Mucosa of stomach (tissue), 1 donor: ENCODE data around the gene CUEDC2.

Experiments
- H3K27me3 ChIP-seq: one replicate; pipeline ENCODE4 v1.7.0; 2013; ENCODE audit warnings: mild to moderate bottlenecking, low read length; ENCODE audit not compliant: control insufficient read depth, insufficient read depth
- H3K36me3 ChIP-seq: one replicate; pipeline ENCODE4 v1.7.0; 2013; ENCODE audit warnings: low read length; ENCODE audit not compliant: control insufficient read depth, insufficient read depth
- H3K4me1 ChIP-seq: one replicate; pipeline ENCODE4 v1.7.0; 2013; ENCODE audit warnings: mild to moderate bottlenecking, low read length; ENCODE audit not compliant: control insufficient read depth, insufficient read depth
- H3K4me3 ChIP-seq: one replicate; pipeline ENCODE4 v1.7.0; 2013; ENCODE audit warnings: low read length
- H3K9ac ChIP-seq: one replicate; pipeline ENCODE4 v1.7.0; 2013; ENCODE audit warnings: mild to moderate bottlenecking, low read length, moderate library complexity
- H3K9me3 ChIP-seq: one replicate; pipeline ENCODE4 v1.7.0; 2013; ENCODE audit warnings: mild to moderate bottlenecking, low read length, moderate library complexity; ENCODE audit not compliant: control insufficient read depth
- donor health status: Pancreatic carcinoma.

Gene CUEDC2

GRCh38 chr10:102420714-102421506, 11.5 kb downstream of the CUEDC2 start, which contains the start of gene FBXL15:
TSS of gene FBXL15 (plus strand) at chr10:102420836. CDS start at chr10:102421130, 294 bp downstream.
- H3K36me3 ChIP-seq: no peaks in the 10 kb centered on the region
- peaks cover 33% of the 10 kb centered on the region for H3K4me1 ChIP-seq
- H3K9me3 ChIP-seq: no peaks in the 10 kb centered on the region
- peaks cover 22% of the 10 kb centered on the region for H3K27me3 ChIP-seq
- H3K4me3 ChIP-seq: peak within 1 kb of the TSS; percentile 70
- peak within 1 kb of the TSS; percentile 80 for H3K9ac ChIP-seq

GRCh38 chr10:102420181-102420713, 12.1 kb downstream of the CUEDC2 start:
- peak overlapping the region; percentile 70 for H3K4me3 ChIP-seq
- H3K9me3 ChIP-seq: no peaks in the 10 kb centered on the region
- H3K36me3 ChIP-seq: no peaks in the 10 kb centered on the region
- peaks cover 33% of the 10 kb centered on the region for H3K4me1 ChIP-seq
- peaks cover 22% of the 10 kb centered on the region for H3K27me3 ChIP-seq
- H3K9ac ChIP-seq: peak overlapping the region; percentile 80

GRCh38 chr10:102419269-102420180, 12.8 kb downstream of the CUEDC2 start:
- no peaks in the 10 kb centered on the region for H3K9me3 ChIP-seq
- peaks cover 33% of the 10 kb centered on the region for H3K4me1 ChIP-seq
- H3K36me3 ChIP-seq: no peaks in the 10 kb centered on the region
- H3K4me3 ChIP-seq: peak overlapping the region; percentile 70
- H3K9ac ChIP-seq: no peak overlapping the region
- H3K27me3 ChIP-seq: peaks cover 26% of the 10 kb centered on the region

- Histone ChIP-seq H3K9ac (no peak within 1 kb of the TSS), H3K36me3 (no peaks in the 10 kb centered on the region), H3K4me1 (peaks cover 33% of the 10 kb centered on the region), H3K9me3 (no peaks in the 10 kb centered on the region), H3K27me3 (peaks cover 26% of the 10 kb centered on the region), H3K4me3 (peak within 1 kb of the TSS; percentile 70)
These were observed 13.6 kb downstream of the CUEDC2 start, which contains the start of gene PSD for GRCh38 chr10:102418622-102419268. TSS of gene PSD (minus strand) at chr10:102418785. CDS start at chr10:102417038, 1,747 bp downstream.

GRCh38 chr10:102416695-102417094, 15.7 kb downstream of the CUEDC2 start:
- H3K4me3 ChIP-seq: no peak overlapping the region
- H3K27me3 ChIP-seq: peaks cover 41% of the 10 kb centered on the region

GRCh38 chr10:102416283-102416682, 16.1 kb downstream of the CUEDC2 start:
- Histone ChIP-seq H3K9ac (no peak overlapping the region), H3K4me3 (no peak overlapping the region), H3K4me1 (peaks cover 16% of the 10 kb centered on the region), H3K9me3 (no peaks in the 10 kb centered on the region), H3K27me3 (peaks cover 45% of the 10 kb centered on the region), H3K36me3 (no peaks in the 10 kb centered on the region)

More at GRCh38 chr10:102416695-102417094, 15.7 kb downstream of the CUEDC2 start:
- Histone ChIP-seq H3K36me3 (no peaks in the 10 kb centered on the region), H3K9ac (no peak overlapping the region), H3K9me3 (no peaks in the 10 kb centered on the region), H3K4me1 (peaks cover 16% of the 10 kb centered on the region)

- Histone ChIP-seq H3K36me3 (no peaks in the 10 kb centered on the region), H3K9me3 (no peaks in the 10 kb centered on the region), H3K27me3 (peaks cover 60% of the 10 kb centered on the region), H3K4me1 (peaks cover 16% of the 10 kb centered on the region), H3K4me3 (no peak overlapping the region), H3K9ac (no peak overlapping the region)
These were observed 17.6 kb downstream of the CUEDC2 start for GRCh38 chr10:102414749-102415148.

GRCh38 chr10:102413806-102414561, 18.4 kb downstream of the CUEDC2 start:
- Histone ChIP-seq H3K9me3 (no peaks in the 10 kb centered on the region), H3K4me3 (no peak overlapping the region), H3K9ac (no peak overlapping the region), H3K36me3 (no peaks in the 10 kb centered on the region), H3K27me3 (peaks cover 65% of the 10 kb centered on the region), H3K4me1 (peaks cover 13% of the 10 kb centered on the region)

- Histone ChIP-seq H3K27me3 (peaks cover 65% of the 10 kb centered on the region), H3K9ac (no peak overlapping the region), H3K9me3 (no peaks in the 10 kb centered on the region), H3K36me3 (no peaks in the 10 kb centered on the region), H3K4me1 (peaks cover 16% of the 10 kb centered on the region), H3K4me3 (no peak overlapping the region)
These were observed 19.2 kb downstream of the CUEDC2 start for GRCh38 chr10:102413053-102413705.

GRCh38 chr10:102412293-102412692, 20.1 kb downstream of the CUEDC2 start:
- H3K9ac ChIP-seq: no peak overlapping the region
- H3K36me3 ChIP-seq: no peaks in the 10 kb centered on the region
- peaks cover 69% of the 10 kb centered on the region for H3K27me3 ChIP-seq
- H3K4me1 ChIP-seq: peaks cover 16% of the 10 kb centered on the region
- no peak overlapping the region for H3K4me3 ChIP-seq
- no peaks in the 10 kb centered on the region for H3K9me3 ChIP-seq
